ENCODE results near the gene MPP1. TPM values are rescaled to one million over a fixed set of nuclear protein-coding genes. Genes with fewer than 3 reads are reported as not detected.

MPP1 gene
- total RNA-seq, 4 donors from 2014 or later = 31.0 to 40.5 (median 36.6) TPM

DNA sequence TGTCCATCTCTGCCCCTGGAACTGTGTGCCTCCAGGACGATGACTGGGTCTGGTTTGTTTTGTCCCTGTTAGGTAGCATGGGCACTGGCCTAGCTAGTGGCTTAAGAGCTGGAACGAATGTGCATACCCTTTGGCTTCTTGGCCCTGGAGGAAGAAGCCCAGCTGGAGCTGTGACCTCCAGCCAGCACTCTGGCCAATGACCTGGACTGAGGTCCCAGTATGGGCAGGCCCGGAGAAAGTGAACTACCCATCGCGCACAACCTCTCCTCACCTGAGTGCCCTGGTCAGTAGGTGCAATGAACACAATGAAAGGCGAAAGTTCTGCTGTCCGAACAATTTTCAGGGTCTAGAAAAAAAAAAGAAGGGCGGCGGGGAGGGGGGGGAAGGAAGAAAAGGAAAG, 24.3 kb downstream of the MPP1 start:
- 75% methylated on average over 4 of the region's 9 CpGs; no CpG with 5 or more reads in 1 of the 2 donors for WGBS, 2 donors (ENCODE audit: low coverage in 1 of 2)
- TF ChIP-seq POLR2A (IDR thresholded peaks at IDR 0.05) (no peak), POLR2AphosphoS5 (IDR thresholded peaks at IDR 0.05) (no peak), EP300 (IDR thresholded peaks at IDR 0.05) (no peak)
- TF ChIP-seq, protein P1, sequence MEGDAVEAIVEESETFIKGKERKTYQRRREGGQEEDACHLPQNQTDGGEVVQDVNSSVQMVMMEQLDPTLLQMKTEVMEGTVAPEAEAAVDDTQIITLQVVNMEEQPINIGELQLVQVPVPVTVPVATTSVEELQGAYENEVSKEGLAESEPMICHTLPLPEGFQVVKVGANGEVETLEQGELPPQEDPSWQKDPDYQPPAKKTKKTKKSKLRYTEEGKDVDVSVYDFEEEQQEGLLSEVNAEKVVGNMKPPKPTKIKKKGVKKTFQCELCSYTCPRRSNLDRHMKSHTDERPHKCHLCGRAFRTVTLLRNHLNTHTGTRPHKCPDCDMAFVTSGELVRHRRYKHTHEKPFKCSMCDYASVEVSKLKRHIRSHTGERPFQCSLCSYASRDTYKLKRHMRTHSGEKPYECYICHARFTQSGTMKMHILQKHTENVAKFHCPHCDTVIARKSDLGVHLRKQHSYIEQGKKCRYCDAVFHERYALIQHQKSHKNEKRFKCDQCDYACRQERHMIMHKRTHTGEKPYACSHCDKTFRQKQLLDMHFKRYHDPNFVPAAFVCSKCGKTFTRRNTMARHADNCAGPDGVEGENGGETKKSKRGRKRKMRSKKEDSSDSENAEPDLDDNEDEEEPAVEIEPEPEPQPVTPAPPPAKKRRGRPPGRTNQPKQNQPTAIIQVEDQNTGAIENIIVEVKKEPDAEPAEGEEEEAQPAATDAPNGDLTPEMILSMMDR (IDR thresholded peaks at IDR 0.05) = no peak

GRCh38 chrX:154779261-154779660, 26.0 kb downstream of the MPP1 start:
- no peak for ATAC-seq
- TF ChIP-seq POLR2AphosphoS5 (IDR thresholded peaks at IDR 0.05) (no peak), POLR2A (IDR thresholded peaks at IDR 0.05) (no peak), EP300 (IDR thresholded peaks at IDR 0.05) (no peak)
- TF ChIP-seq, protein P1 (IDR thresholded peaks at IDR 0.05) = no peak

More for the DNA sequence above, 24.3 kb downstream of the MPP1 start:
- no peak for ATAC-seq
- no peak overlapping the region for H3K4me3 ChIP-seq
- H3K4me1 ChIP-seq = no peaks in the 10 kb centered on the region
- H3K9me3 ChIP-seq = no peaks in the 10 kb centered on the region
- H3K36me3 ChIP-seq = peaks cover 0 to 50% of the 10 kb centered on the region in 2 donors
- H3K27ac ChIP-seq = no peak overlapping the region
- H3K27me3 ChIP-seq = no peaks in the 10 kb centered on the region

GRCh38 chrX:154776753-154777152, 28.5 kb downstream of the MPP1 start:
- no peaks in the 10 kb centered on the region for H3K4me1 ChIP-seq
- TF ChIP-seq POLR2A (IDR thresholded peaks at IDR 0.05) (no peak), EP300 (IDR thresholded peaks at IDR 0.05) (no peak), POLR2AphosphoS5 (IDR thresholded peaks at IDR 0.05) (no peak)
- TF ChIP-seq, protein P1 (IDR thresholded peaks at IDR 0.05) = no peak
- H3K27ac ChIP-seq = no peak overlapping the region
- WGBS, 2 donors (ENCODE audit: low coverage in 1 of 2) = 83 to 100% methylated on average over 1 to 2 of the region's 2 CpGs
- H3K36me3 ChIP-seq = peaks cover 0 to 71% of the 10 kb centered on the region in 2 donors
- no peaks in the 10 kb centered on the region for H3K27me3 ChIP-seq
- H3K4me3 ChIP-seq = no peak overlapping the region
- no peak for ATAC-seq
- no peaks in the 10 kb centered on the region for H3K9me3 ChIP-seq

More at GRCh38 chrX:154779261-154779660, 26.0 kb downstream of the MPP1 start:
- H3K9me3 ChIP-seq = no peaks in the 10 kb centered on the region
- H3K36me3 ChIP-seq = peaks cover 0 to 63% of the 10 kb centered on the region in 2 donors
- H3K27ac ChIP-seq = no peak overlapping the region
- H3K4me3 ChIP-seq = no peak overlapping the region
- H3K27me3 ChIP-seq = no peaks in the 10 kb centered on the region
- no peaks in the 10 kb centered on the region for H3K4me1 ChIP-seq
- WGBS, 2 donors (ENCODE audit: low coverage in 1 of 2) = 80% methylated on average over 1 of the region's 4 CpGs; no CpG with 5 or more reads in 1 of the 2 donors

DNA sequence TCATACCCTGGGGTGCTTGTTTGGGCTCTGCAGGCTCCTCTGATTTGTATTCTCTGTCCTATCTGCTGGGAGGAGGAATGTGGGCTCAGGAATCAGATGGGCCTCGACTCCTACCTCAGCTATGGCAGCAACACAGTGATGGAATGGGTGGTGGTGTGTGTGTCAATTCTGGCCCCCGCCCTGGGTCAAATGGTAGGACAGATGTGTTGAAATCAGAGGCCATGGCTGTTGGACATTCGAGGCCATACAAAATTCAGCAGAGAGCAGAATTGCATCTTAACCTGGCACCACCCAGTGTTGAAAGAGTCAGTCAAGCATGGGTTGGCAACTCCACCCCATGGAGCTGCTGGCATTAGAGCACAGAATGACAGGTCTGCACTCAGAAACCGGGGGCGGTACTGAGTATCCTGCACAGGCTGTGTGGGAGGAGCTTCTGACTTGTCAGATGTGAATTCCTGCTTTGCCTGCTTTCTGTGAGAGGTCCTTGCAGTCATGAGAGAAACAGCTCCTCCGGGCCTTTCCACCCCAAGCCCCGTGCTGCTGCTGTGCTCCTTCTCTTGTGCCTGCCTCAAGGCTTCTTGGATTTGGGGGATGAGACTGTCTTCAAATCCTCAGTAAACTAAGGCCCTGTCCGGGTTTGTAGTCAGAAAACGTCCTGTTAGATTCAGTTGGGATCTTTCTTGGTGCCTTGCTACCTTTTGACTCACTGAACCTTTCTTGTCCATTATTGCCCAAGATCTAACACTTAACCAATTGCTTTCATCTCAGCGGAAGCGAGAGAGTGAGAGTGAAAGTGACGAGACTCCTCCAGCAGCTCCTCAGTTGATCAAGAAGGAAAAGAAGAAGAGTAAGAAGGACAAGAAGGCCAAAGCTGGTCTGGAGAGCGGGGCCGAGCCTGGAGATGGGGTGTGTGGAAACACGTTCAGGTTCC, 29.6 kb downstream of the MPP1 start:
- Histone ChIP-seq H3K9me3 (no peaks in the 10 kb centered on the region), H3K27me3 (no peaks in the 10 kb centered on the region), H3K4me1 (no peaks in the 10 kb centered on the region), H3K27ac (no peak overlapping the region), H3K4me3 (no peak overlapping the region), H3K36me3 (peaks cover 0 to 71% of the 10 kb centered on the region in 2 donors)
- ATAC-seq = no peak
- TF ChIP-seq EP300 (IDR thresholded peaks at IDR 0.05) = no peak
- no peak for TF ChIP-seq POLR2AphosphoS5 (IDR thresholded peaks at IDR 0.05)
- TF ChIP-seq POLR2A (IDR thresholded peaks at IDR 0.05) = no peak
- TF ChIP-seq, protein P1 (IDR thresholded peaks at IDR 0.05) = no peak
- 50 to 81% methylated on average over 4 to 6 of the region's 15 CpGs for WGBS, 2 donors (ENCODE audit: low coverage in 1 of 2)

Data from gastroesophageal sphincter (tissue), 4 donors.